Stimulated activated memory B cell treated with anti-CD40 and anti-IgM and Interleukin-4, amounts not matched to agents 10 μg/mL and 1 μg/mL and 100 μg/mL, for 72 hours (primary cell): Measurements from ENCODE around the gene FAM13B.
"Not testable (repeated sequence)": the region's sequence is repeated elsewhere in the genome, so short reads cannot be mapped to it uniquely, and the experiment has no call there.

Source experiments
- ATAC-seq: fragments of 150-1000 bp; cut with Tn5 transposase; 2 replicates; pipeline ENCODE4 v1.10.0; 2021
- H3K27ac Mint-ChIP-seq: one replicate; pipeline ENCODE4 v1.8.0; 2022; ENCODE audit warnings: mild to moderate bottlenecking, mixed read lengths
- H3K27me3 Mint-ChIP-seq: one replicate; pipeline ENCODE4 v1.8.0; 2022; ENCODE audit warnings: mixed read lengths
- H3K36me3 Mint-ChIP-seq: one replicate; pipeline ENCODE4 v1.8.0; 2022; ENCODE audit warnings: mixed read lengths
- H3K4me1 Mint-ChIP-seq: one replicate; pipeline ENCODE4 v1.8.0; 2022; ENCODE audit warnings: mixed read lengths
- H3K4me3 Mint-ChIP-seq: one replicate; pipeline ENCODE4 v1.8.0; 2022; ENCODE audit warnings: mild to moderate bottlenecking, moderate library complexity, mixed read lengths
- H3K9me3 Mint-ChIP-seq: one replicate; pipeline ENCODE4 v1.8.0; 2022; ENCODE audit warnings: mixed read lengths

FAM13B gene

GRCh38 chr5:138045283-138045682 is 12.4 kb upstream of the FAM13B start:
- H3K27ac Mint-ChIP-seq, H3K36me3 Mint-ChIP-seq, H3K4me3 Mint-ChIP-seq, H3K9me3 Mint-ChIP-seq, H3K4me1 Mint-ChIP-seq, H3K27me3 Mint-ChIP-seq, ATAC-seq: not testable (repeated sequence)

DNA sequence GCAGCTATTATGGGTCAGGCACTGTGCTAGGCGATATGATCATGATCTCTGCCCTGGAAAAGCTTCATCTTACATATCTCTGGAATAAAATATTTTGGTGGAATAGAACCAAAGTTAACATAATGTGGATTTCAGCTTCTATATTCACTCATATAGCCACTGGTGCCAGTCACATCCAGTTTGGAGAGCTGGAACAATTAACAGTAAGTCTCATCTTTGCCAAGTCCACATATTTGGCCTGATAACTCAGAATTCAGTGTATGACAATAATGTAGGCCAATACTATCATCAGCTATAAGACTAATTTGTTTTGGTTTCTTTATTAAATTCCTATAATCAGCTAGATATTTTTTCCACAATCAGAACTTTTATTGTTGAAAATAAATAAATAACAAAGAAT is 5.9 kb upstream of the FAM13B start:
- peaks cover 28% of the 10 kb centered on the region for H3K4me1 Mint-ChIP-seq

GRCh38 chr5:138037907-138038633 is 5.2 kb upstream of the FAM13B start:
- H3K27me3 Mint-ChIP-seq, result no peaks in the 10 kb centered on the region
- ATAC-seq, result no peak
- H3K4me1 Mint-ChIP-seq, result peaks cover 35% of the 10 kb centered on the region

More for the DNA sequence above, 5.9 kb upstream of the FAM13B start:
- no peaks in the 10 kb centered on the region for H3K36me3 Mint-ChIP-seq
- no peak overlapping the region for H3K4me3 Mint-ChIP-seq
- ATAC-seq, result no peak
- H3K9me3 Mint-ChIP-seq, result no peaks in the 10 kb centered on the region
- H3K27ac Mint-ChIP-seq, result no peak overlapping the region
- H3K27me3 Mint-ChIP-seq, result no peaks in the 10 kb centered on the region

DNA sequence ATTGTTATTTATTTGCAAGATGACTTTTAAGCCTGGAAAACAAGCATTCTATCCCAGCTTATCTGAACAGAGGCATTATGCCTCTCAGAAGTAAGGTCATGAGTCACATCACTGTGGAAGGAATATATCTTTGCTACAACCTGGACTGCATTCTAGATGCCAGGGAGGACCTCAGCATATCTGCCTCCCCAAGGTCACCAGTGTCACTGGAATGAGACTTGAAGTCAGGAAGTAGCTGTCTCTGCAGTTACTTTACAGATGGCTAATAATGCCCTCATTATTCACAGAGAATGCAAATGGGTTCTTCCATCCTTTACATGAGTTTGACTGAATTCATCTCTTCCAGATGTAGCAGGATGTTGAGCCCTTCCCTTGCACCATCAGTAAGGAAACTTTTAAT is 4.4 kb upstream of the FAM13B start:
- no peaks in the 10 kb centered on the region for H3K27me3 Mint-ChIP-seq
- H3K27ac Mint-ChIP-seq, result peak overlapping the region; percentile 5
- no peak for ATAC-seq
- H3K4me3 Mint-ChIP-seq, result no peak overlapping the region
- H3K36me3 Mint-ChIP-seq, result peaks cover under 1% of the 10 kb centered on the region
- peaks cover 33% of the 10 kb centered on the region for H3K4me1 Mint-ChIP-seq
- no peaks in the 10 kb centered on the region for H3K9me3 Mint-ChIP-seq

More at GRCh38 chr5:138037907-138038633, 5.2 kb upstream of the FAM13B start:
- no peak overlapping the region for H3K4me3 Mint-ChIP-seq
- no peaks in the 10 kb centered on the region for H3K9me3 Mint-ChIP-seq
- H3K27ac Mint-ChIP-seq, result peak overlapping the region; percentile 5
- no peaks in the 10 kb centered on the region for H3K36me3 Mint-ChIP-seq

GRCh38 chr5:138035605-138036537 is 3.0 kb upstream of the FAM13B start:
- Mint-ChIP-seq H3K4me1 (peaks cover 40% of the 10 kb centered on the region), H3K9me3 (no peaks in the 10 kb centered on the region), H3K27ac (no peak overlapping the region), H3K36me3 (peaks cover 14% of the 10 kb centered on the region), H3K27me3 (no peaks in the 10 kb centered on the region), H3K4me3 (no peak overlapping the region)
- peak; percentile 62 for ATAC-seq

DNA sequence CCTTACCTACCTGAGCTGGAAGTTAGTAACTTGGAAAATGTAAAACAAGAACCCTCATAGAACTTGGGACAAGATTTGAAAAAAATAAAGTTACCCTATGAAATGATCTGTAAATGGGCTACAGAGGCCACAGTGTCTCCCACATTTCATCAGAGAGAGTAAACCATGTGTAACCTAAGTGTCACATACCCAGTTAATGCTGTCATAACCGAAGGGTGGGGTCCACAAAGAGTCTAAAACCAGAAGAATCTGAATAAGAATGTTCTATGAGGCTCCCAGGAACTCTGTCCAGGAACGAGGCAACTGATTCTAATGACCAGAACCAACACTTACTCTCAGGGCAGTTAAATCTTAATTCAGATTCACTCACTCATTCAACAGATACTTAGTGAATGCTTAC is 1.0 kb upstream of the FAM13B start:
- Mint-ChIP-seq H3K4me1 (peaks cover 59% of the 10 kb centered on the region), H3K9me3 (no peaks in the 10 kb centered on the region), H3K4me3 (peak overlapping the region; percentile 96), H3K27me3 (no peaks in the 10 kb centered on the region), H3K27ac (peak overlapping the region; percentile 95), H3K36me3 (peaks cover 23% of the 10 kb centered on the region)
- no peak for ATAC-seq

GRCh38 chr5:138033386-138033808 is 518 bp upstream of the FAM13B start:
- H3K4me1 Mint-ChIP-seq, result peaks cover 64% of the 10 kb centered on the region
- H3K9me3 Mint-ChIP-seq, result no peaks in the 10 kb centered on the region
- ATAC-seq, result no peak
- no peaks in the 10 kb centered on the region for H3K27me3 Mint-ChIP-seq
- H3K36me3 Mint-ChIP-seq, result peaks cover 23% of the 10 kb centered on the region
- peak overlapping the region; percentile 95 for H3K27ac Mint-ChIP-seq
- H3K4me3 Mint-ChIP-seq, result peak overlapping the region; percentile 96

DNA sequence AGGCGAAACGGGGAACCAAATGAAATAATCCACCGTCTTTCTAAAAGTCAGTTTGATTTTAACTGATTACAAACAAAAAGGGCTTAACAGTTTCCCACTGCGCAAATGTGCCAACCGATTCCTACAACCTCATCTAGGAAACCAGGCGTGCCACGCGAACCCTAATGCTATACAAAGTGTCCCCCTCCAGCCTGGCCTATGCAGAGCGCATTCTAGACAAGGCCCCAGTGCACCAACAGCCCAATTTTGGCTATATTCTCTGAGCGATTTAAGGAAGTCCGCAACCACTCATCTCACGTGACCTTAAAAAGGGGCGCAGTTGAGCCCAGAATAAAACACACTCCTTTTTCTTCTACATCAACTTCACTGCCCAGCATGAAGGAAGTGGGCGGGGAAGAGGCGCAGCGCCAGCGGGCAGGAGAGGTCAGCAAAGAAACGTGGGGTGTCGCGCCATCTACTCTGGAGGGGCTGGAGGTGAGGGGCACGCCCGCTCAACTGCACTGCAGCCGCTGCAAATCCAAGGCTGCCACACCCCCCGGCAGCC is 779 bp downstream of the FAM13B start:
- Mint-ChIP-seq H3K36me3 (peaks cover 32% of the 10 kb centered on the region), H3K9me3 (no peaks in the 10 kb centered on the region), H3K4me3 (peak overlapping the region; percentile 96), H3K27ac (peak overlapping the region; percentile 95), H3K27me3 (no peaks in the 10 kb centered on the region), H3K4me1 (peaks cover 66% of the 10 kb centered on the region)
- ATAC-seq, result peak; percentile 77

- H3K9me3 Mint-ChIP-seq, result no peaks in the 10 kb centered on the region
- ATAC-seq, result no peak
- no peaks in the 10 kb centered on the region for H3K27me3 Mint-ChIP-seq
- peak overlapping the region; percentile 96 for H3K4me3 Mint-ChIP-seq
- peaks cover 34% of the 10 kb centered on the region for H3K36me3 Mint-ChIP-seq
- peaks cover 73% of the 10 kb centered on the region for H3K4me1 Mint-ChIP-seq
- H3K27ac Mint-ChIP-seq, result peak overlapping the region; percentile 95
These were observed 2.9 kb downstream of the FAM13B start for GRCh38 chr5:138029944-138030343.

- Mint-ChIP-seq H3K4me1 (peaks cover 77% of the 10 kb centered on the region), H3K9me3 (no peaks in the 10 kb centered on the region), H3K4me3 (peak overlapping the region; percentile 64), H3K27me3 (no peaks in the 10 kb centered on the region), H3K27ac (peak overlapping the region; percentile 95), H3K36me3 (peaks cover 38% of the 10 kb centered on the region)
- ATAC-seq, result no peak
These were observed 3.4 kb downstream of the FAM13B start for GRCh38 chr5:138029501-138029900.

GRCh38 chr5:138028971-138029365 is 3.9 kb downstream of the FAM13B start:
- Mint-ChIP-seq H3K27ac (peak overlapping the region; percentile 95), H3K9me3 (no peaks in the 10 kb centered on the region), H3K36me3 (peaks cover 40% of the 10 kb centered on the region), H3K4me3 (peak overlapping the region; percentile 57), H3K4me1 (peaks cover 82% of the 10 kb centered on the region), H3K27me3 (no peaks in the 10 kb centered on the region)
- ATAC-seq, result no peak

DNA sequence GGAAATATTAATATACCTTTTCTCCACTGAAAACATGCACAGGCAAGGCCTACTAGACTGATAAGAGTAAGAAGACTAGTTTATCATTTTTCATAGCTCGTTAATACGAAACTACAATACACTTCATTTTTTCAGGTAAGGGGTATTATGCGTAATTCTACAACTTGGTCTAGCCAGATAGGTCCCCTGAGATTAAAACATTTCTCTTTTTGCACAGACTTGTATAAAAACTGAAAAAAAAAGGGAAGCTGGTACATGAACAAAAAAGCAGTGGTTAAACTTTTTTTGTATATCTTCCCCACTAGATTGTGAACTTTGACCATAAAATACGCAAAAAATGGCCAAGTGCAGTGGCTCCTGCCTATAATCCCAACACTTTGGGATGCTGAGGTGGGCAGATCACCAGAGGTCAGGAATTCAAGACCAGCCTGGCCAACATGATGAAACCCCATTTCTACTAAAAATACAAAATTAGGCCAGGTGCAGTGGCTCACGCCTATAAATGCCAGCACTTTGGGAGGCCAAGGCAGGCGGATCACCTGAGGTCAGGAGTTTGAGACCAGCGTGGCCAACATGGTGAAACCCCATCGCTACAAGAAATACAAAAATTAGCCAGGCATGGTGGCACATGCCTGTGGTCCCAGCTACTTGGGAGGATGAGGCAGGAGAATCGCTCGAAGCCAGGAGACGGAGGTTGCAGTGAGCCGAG is 4.5 kb downstream of the FAM13B start:
- Mint-ChIP-seq H3K36me3 (peaks cover 40% of the 10 kb centered on the region), H3K4me1 (peaks cover 82% of the 10 kb centered on the region), H3K4me3 (peak overlapping the region; percentile 57), H3K27ac (peak overlapping the region; percentile 95)
- ATAC-seq, result peak; percentile 60
- H3K27me3 Mint-ChIP-seq, H3K9me3 Mint-ChIP-seq: not testable (repeated sequence)

GRCh38 chr5:138026793-138027192 is 6.1 kb downstream of the FAM13B start:
- H3K9me3 Mint-ChIP-seq, result not testable (repeated sequence)

GRCh38 chr5:138025285-138025684 is 7.6 kb downstream of the FAM13B start:
- H3K9me3 Mint-ChIP-seq, result no peaks in the 10 kb centered on the region
- H3K36me3 Mint-ChIP-seq, result peaks cover 22% of the 10 kb centered on the region
- ATAC-seq, result no peak
- H3K27ac Mint-ChIP-seq, result no peak overlapping the region
- peaks cover 77% of the 10 kb centered on the region for H3K4me1 Mint-ChIP-seq
- no peaks in the 10 kb centered on the region for H3K27me3 Mint-ChIP-seq
- no peak overlapping the region for H3K4me3 Mint-ChIP-seq

More at GRCh38 chr5:138026793-138027192, 6.1 kb downstream of the FAM13B start:
- Mint-ChIP-seq H3K36me3 (peaks cover 35% of the 10 kb centered on the region), H3K4me1 (peaks cover 84% of the 10 kb centered on the region)
- H3K4me3 Mint-ChIP-seq, ATAC-seq, H3K27ac Mint-ChIP-seq, H3K27me3 Mint-ChIP-seq: not testable (repeated sequence)

DNA sequence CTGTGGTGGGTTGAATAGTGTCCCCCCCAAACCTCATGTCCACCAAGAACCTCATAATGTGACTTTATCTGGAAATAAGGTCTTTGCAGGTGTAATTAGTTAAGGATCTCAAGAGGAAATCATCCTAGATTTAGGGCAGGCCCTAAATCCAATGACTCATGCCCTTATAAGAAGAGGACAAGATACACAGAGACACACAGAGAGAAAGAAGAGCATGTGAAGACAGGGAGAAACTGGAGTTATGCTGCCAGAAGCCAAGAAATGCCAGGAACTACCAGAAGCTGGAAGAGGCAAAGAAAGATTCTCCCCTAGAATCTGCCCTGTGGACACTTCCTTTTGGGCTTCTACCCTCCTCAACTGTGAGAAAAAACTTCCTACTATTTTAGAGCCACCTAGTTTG is 8.8 kb downstream of the FAM13B start:
- H3K27ac Mint-ChIP-seq, result no peak overlapping the region
- H3K36me3 Mint-ChIP-seq, result peaks cover 17% of the 10 kb centered on the region
- peaks cover 66% of the 10 kb centered on the region for H3K4me1 Mint-ChIP-seq
- H3K4me3 Mint-ChIP-seq, result no peak overlapping the region
- no peaks in the 10 kb centered on the region for H3K9me3 Mint-ChIP-seq
- no peak for ATAC-seq
- no peaks in the 10 kb centered on the region for H3K27me3 Mint-ChIP-seq
